ENCODE measurements around the gene OR6P1. TPM values are rescaled to one million over a fixed set of nuclear protein-coding genes. Genes with fewer than 3 reads are reported as not detected.
A peak's percentile ranks its signal among the peaks of the same experiment; 100 is the strongest.

OR6P1 gene
- total RNA-seq, 1 donor from 2014 or later = not detected

GRCh38 chr1:158572226-158572625 lies 1.8 kb upstream of the OR6P1 start:
- Histone ChIP-seq H3K4me1 (ENCODE audit: control insufficient read depth in 3 of 3, insufficient read depth in 3 of 3, low read length in 3 of 3) (no peaks in the 10 kb centered on the region), H3K4me3 (ENCODE audit: low read length in 3 of 3) (no peak overlapping the region), H3K9me3 (ENCODE audit: control insufficient read depth in 3 of 3, low read length in 3 of 3) (no peaks in the 10 kb centered on the region), H3K27ac (ENCODE audit: low read depth, low read length) (no peak overlapping the region), H3K27me3 (ENCODE audit: control insufficient read depth in 3 of 3, insufficient read depth in 3 of 3, low read length in 3 of 3) (no peaks in the 10 kb centered on the region), H3K36me3 (ENCODE audit: control insufficient read depth in 3 of 3, insufficient read depth in 3 of 3, low read length in 3 of 3) (no peaks in the 10 kb centered on the region), H3K9ac (ENCODE audit: low read depth in 1 of 3, low read length in 3 of 3) (no peak overlapping the region)

DNA sequence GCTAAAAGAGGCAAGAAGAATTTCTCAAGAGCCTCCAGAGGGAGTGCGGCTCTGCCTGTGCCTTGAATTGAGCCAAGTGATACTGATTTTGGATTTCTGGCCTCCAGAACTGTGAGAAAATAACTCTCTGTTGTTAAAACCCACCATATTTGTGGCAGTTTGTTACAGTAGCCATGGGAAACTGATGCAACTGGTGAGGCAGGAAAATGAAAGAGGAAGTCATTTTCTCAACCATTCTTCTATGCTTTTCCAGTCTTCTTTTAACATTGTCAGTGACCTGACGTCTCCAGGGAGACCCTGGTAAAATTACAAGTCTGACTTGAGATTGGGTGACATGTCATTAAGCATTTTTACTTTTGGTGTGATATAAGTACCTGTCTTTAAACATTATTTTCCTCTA lies 5.8 kb downstream of the OR6P1 start:
- no peaks in the 10 kb centered on the region for H3K36me3 ChIP-seq (ENCODE audit: control insufficient read depth in 3 of 3, insufficient read depth in 3 of 3, low read length in 3 of 3)
- no peaks in the 10 kb centered on the region for H3K4me1 ChIP-seq (ENCODE audit: control insufficient read depth in 3 of 3, insufficient read depth in 3 of 3, low read length in 3 of 3)
- H3K9me3 ChIP-seq (ENCODE audit: control insufficient read depth in 3 of 3, low read length in 3 of 3) = no peaks in the 10 kb centered on the region
- H3K27me3 ChIP-seq (ENCODE audit: control insufficient read depth in 3 of 3, insufficient read depth in 3 of 3, low read length in 3 of 3) = no peaks in the 10 kb centered on the region
- H3K9ac ChIP-seq (ENCODE audit: low read depth in 1 of 3, low read length in 3 of 3) = no peak overlapping the region
- H3K4me3 ChIP-seq (ENCODE audit: low read length in 3 of 3) = no peak overlapping the region
- no peak overlapping the region for H3K27ac ChIP-seq (ENCODE audit: low read depth, low read length)

DNA sequence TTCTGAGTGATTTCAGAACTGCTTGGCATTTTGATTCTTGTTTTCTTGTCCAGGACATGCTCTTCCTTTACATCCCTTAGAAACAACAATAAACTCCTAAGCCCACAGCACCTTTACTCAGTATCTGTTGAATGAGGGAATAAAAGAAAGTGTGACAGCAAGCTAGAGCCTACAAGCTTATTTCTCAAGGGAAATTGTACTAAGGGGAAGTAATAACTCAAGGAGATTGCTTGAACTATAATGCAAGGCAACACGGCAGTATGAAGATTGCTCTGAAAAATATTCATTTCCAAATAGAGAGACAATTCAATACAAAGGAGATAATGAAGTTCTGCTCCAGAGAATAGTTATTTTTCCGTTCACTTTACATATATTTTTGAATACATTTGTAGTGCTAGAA lies 6.5 kb downstream of the OR6P1 start:
- Histone ChIP-seq H3K9me3 (ENCODE audit: control insufficient read depth in 3 of 3, low read length in 3 of 3) (no peaks in the 10 kb centered on the region), H3K27ac (ENCODE audit: low read depth, low read length) (no peak overlapping the region), H3K9ac (ENCODE audit: low read depth in 1 of 3, low read length in 3 of 3) (no peak overlapping the region), H3K4me1 (ENCODE audit: control insufficient read depth in 3 of 3, insufficient read depth in 3 of 3, low read length in 3 of 3) (no peaks in the 10 kb centered on the region), H3K4me3 (ENCODE audit: low read length in 3 of 3) (no peak overlapping the region), H3K36me3 (ENCODE audit: control insufficient read depth in 3 of 3, insufficient read depth in 3 of 3, low read length in 3 of 3) (no peaks in the 10 kb centered on the region), H3K27me3 (ENCODE audit: control insufficient read depth in 3 of 3, insufficient read depth in 3 of 3, low read length in 3 of 3) (no peaks in the 10 kb centered on the region)

DNA sequence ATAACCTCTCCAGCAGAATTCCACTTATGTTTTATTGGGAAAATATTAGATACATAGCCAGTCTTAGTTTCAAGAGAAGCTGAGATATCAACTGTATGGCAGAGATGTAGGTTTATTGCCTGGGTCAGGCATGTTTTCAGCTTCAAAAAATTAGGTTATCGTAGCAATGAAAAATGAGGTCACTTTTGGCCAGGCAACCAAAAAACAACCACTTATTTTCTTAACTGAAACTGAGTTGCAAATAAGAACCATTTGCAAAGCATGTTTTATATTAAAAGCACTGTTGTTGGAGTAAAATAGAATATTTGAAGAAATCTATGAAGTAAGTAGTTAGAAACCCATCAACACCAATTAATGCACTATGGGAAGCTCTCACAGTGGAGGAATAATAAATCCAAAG lies 10.7 kb downstream of the OR6P1 start:
- Histone ChIP-seq H3K9me3 (ENCODE audit: control insufficient read depth in 3 of 3, low read length in 3 of 3) (no peaks in the 10 kb centered on the region), H3K36me3 (ENCODE audit: control insufficient read depth in 3 of 3, insufficient read depth in 3 of 3, low read length in 3 of 3) (no peaks in the 10 kb centered on the region), H3K4me3 (ENCODE audit: low read length in 3 of 3) (no peak overlapping the region), H3K9ac (ENCODE audit: low read depth in 1 of 3, low read length in 3 of 3) (no peak overlapping the region), H3K27ac (ENCODE audit: low read depth, low read length) (no peak overlapping the region), H3K4me1 (ENCODE audit: control insufficient read depth in 3 of 3, insufficient read depth in 3 of 3, low read length in 3 of 3) (no peaks in the 10 kb centered on the region), H3K27me3 (ENCODE audit: control insufficient read depth in 3 of 3, insufficient read depth in 3 of 3, low read length in 3 of 3) (no peaks in the 10 kb centered on the region)

GRCh38 chr1:158554352-158554751 lies 16.0 kb downstream of the OR6P1 start, which contains the start of gene OR6Y1:
Gene OR6Y1 (minus strand): TSS chr1:158554405. CDS start chr1:158548105, 6,300 bp downstream.
- no peak within 1 kb of the TSS for H3K4me3 ChIP-seq (ENCODE audit: low read length in 3 of 3)
- no peak within 1 kb of the TSS for H3K9ac ChIP-seq (ENCODE audit: low read depth in 1 of 3, low read length in 3 of 3)
- no peaks in the 10 kb centered on the region for H3K27me3 ChIP-seq (ENCODE audit: control insufficient read depth in 3 of 3, insufficient read depth in 3 of 3, low read length in 3 of 3)
- H3K36me3 ChIP-seq (ENCODE audit: control insufficient read depth in 3 of 3, insufficient read depth in 3 of 3, low read length in 3 of 3) = no peaks in the 10 kb centered on the region
- no peaks in the 10 kb centered on the region for H3K4me1 ChIP-seq (ENCODE audit: control insufficient read depth in 3 of 3, insufficient read depth in 3 of 3, low read length in 3 of 3)
- H3K9me3 ChIP-seq (ENCODE audit: control insufficient read depth in 3 of 3, low read length in 3 of 3) = no peaks in the 10 kb centered on the region
- no peak within 1 kb of the TSS for H3K27ac ChIP-seq (ENCODE audit: low read depth, low read length)

- H3K4me3 ChIP-seq (ENCODE audit: low read length in 3 of 3) = no peak overlapping the region
- H3K9me3 ChIP-seq (ENCODE audit: control insufficient read depth in 3 of 3, low read length in 3 of 3) = no peaks in the 10 kb centered on the region
- no peaks in the 10 kb centered on the region for H3K27me3 ChIP-seq (ENCODE audit: control insufficient read depth in 3 of 3, insufficient read depth in 3 of 3, low read length in 3 of 3)
- H3K27ac ChIP-seq (ENCODE audit: low read depth, low read length) = peak overlapping the region; percentile 16
- no peak overlapping the region for H3K9ac ChIP-seq (ENCODE audit: low read depth in 1 of 3, low read length in 3 of 3)
- H3K36me3 ChIP-seq (ENCODE audit: control insufficient read depth in 3 of 3, insufficient read depth in 3 of 3, low read length in 3 of 3) = no peaks in the 10 kb centered on the region
- no peaks in the 10 kb centered on the region for H3K4me1 ChIP-seq (ENCODE audit: control insufficient read depth in 3 of 3, insufficient read depth in 3 of 3, low read length in 3 of 3)
Measured at GRCh38 chr1:158552296-158552695, 18.1 kb downstream of the OR6P1 start.

DNA sequence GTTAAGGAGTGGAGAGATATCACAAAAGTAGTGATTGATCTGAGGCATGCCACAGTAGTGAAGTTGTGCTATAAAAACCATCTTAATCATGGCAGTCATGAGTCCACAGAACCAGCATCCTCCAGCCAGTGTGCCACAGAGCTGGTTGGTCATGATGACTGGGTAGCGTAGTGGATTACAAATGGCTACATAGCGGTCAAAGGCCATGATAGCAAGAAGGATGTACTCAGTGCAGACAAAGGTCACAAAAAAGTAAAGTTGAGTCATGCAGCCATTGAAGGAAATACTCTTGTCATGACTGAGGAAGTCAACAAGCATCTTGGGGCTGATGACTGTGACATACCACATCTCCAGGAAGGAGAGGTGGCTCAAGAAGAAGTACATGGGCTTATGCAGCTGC lies 22.8 kb downstream of the OR6P1 start:
- H3K27me3 ChIP-seq (ENCODE audit: control insufficient read depth in 3 of 3, insufficient read depth in 3 of 3, low read length in 3 of 3) = no peaks in the 10 kb centered on the region
- H3K4me1 ChIP-seq (ENCODE audit: control insufficient read depth in 3 of 3, insufficient read depth in 3 of 3, low read length in 3 of 3) = no peaks in the 10 kb centered on the region
- H3K27ac ChIP-seq (ENCODE audit: low read depth, low read length) = no peak overlapping the region
- H3K4me3 ChIP-seq (ENCODE audit: low read length in 3 of 3) = no peak overlapping the region
- H3K9me3 ChIP-seq (ENCODE audit: control insufficient read depth in 3 of 3, low read length in 3 of 3) = no peaks in the 10 kb centered on the region
- H3K36me3 ChIP-seq (ENCODE audit: control insufficient read depth in 3 of 3, insufficient read depth in 3 of 3, low read length in 3 of 3) = no peaks in the 10 kb centered on the region
- H3K9ac ChIP-seq (ENCODE audit: low read depth in 1 of 3, low read length in 3 of 3) = no peak overlapping the region

DNA sequence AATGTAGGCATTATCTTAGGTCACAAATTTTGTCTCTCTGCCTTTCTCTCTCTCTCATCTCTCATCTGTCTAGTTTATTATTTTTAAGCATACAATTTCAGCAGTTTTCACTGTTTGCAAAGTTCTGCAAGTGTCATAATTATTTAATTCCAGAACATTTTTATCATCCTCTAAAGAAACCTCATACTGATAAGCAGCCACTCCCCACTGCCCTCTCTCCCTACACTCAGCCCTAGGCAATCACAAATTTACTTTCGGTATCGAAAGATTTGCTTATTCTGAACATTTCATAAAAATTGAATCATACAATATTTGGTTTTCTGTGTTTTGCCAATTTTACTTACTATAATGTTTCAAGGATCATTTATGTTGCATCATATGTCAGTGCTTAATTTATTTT lies 32.8 kb downstream of the OR6P1 start:
- no peak overlapping the region for H3K9ac ChIP-seq (ENCODE audit: low read depth in 1 of 3, low read length in 3 of 3)
- H3K27ac ChIP-seq (ENCODE audit: low read depth, low read length) = no peak overlapping the region
- H3K4me3 ChIP-seq (ENCODE audit: low read length in 3 of 3) = no peak overlapping the region
- H3K4me1 ChIP-seq (ENCODE audit: control insufficient read depth in 3 of 3, insufficient read depth in 3 of 3, low read length in 3 of 3) = no peaks in the 10 kb centered on the region
- no peaks in the 10 kb centered on the region for H3K27me3 ChIP-seq (ENCODE audit: control insufficient read depth in 3 of 3, insufficient read depth in 3 of 3, low read length in 3 of 3)
- no peaks in the 10 kb centered on the region for H3K36me3 ChIP-seq (ENCODE audit: control insufficient read depth in 3 of 3, insufficient read depth in 3 of 3, low read length in 3 of 3)
- H3K9me3 ChIP-seq (ENCODE audit: control insufficient read depth in 3 of 3, low read length in 3 of 3) = no peaks in the 10 kb centered on the region

GRCh38 chr1:158534496-158534895 lies 35.9 kb downstream of the OR6P1 start:
- no peak overlapping the region for H3K4me3 ChIP-seq (ENCODE audit: low read length in 3 of 3)
- no peak overlapping the region for H3K9ac ChIP-seq (ENCODE audit: low read depth in 1 of 3, low read length in 3 of 3)
- no peak overlapping the region for H3K27ac ChIP-seq (ENCODE audit: low read depth, low read length)
- no peaks in the 10 kb centered on the region for H3K27me3 ChIP-seq (ENCODE audit: control insufficient read depth in 3 of 3, insufficient read depth in 3 of 3, low read length in 3 of 3)
- H3K4me1 ChIP-seq (ENCODE audit: control insufficient read depth in 3 of 3, insufficient read depth in 3 of 3, low read length in 3 of 3) = no peaks in the 10 kb centered on the region
- no peaks in the 10 kb centered on the region for H3K9me3 ChIP-seq (ENCODE audit: control insufficient read depth in 3 of 3, low read length in 3 of 3)
- no peaks in the 10 kb centered on the region for H3K36me3 ChIP-seq (ENCODE audit: control insufficient read depth in 3 of 3, insufficient read depth in 3 of 3, low read length in 3 of 3)

- Histone ChIP-seq H3K36me3 (ENCODE audit: control insufficient read depth in 3 of 3, insufficient read depth in 3 of 3, low read length in 3 of 3) (no peaks in the 10 kb centered on the region), H3K9me3 (ENCODE audit: control insufficient read depth in 3 of 3, low read length in 3 of 3) (no peaks in the 10 kb centered on the region), H3K9ac (ENCODE audit: low read depth in 1 of 3, low read length in 3 of 3) (no peak overlapping the region), H3K4me3 (ENCODE audit: low read length in 3 of 3) (no peak overlapping the region), H3K27me3 (ENCODE audit: control insufficient read depth in 3 of 3, insufficient read depth in 3 of 3, low read length in 3 of 3) (no peaks in the 10 kb centered on the region), H3K27ac (ENCODE audit: low read depth, low read length) (no peak overlapping the region), H3K4me1 (ENCODE audit: control insufficient read depth in 3 of 3, insufficient read depth in 3 of 3, low read length in 3 of 3) (no peaks in the 10 kb centered on the region)
Measured at GRCh38 chr1:158527190-158527815, 43.1 kb downstream of the OR6P1 start.

Measured in skeletal muscle tissue (tissue), 4 donors.